NOMO-1 treated with DMSO at 0.1 percent for 48 hours (cell line): Measurements from ENCODE around the gene GABRG3.
"Not testable (repeated sequence)": the region's sequence is repeated elsewhere in the genome, so short reads cannot be mapped to it uniquely, and the experiment has no call there.

Experiments
- DNase-seq: peaks from one replicate; lab custom pipeline; 2025; ENCODE audit not compliant: unreplicated experiment; lab: John Stamatoyannopoulos, UW

The GABRG3 gene

GRCh38 chr15:27324886-27325615 lies 354.1 kb downstream of the GABRG3 start:
- DNase-seq, result no peak

GRCh38 chr15:27327467-27328025 lies 356.6 kb downstream of the GABRG3 start:
- no peak for DNase-seq

- no peak for DNase-seq
Observed at GRCh38 chr15:27328186-27328585, 357.2 kb downstream of the GABRG3 start.

GRCh38 chr15:27328608-27329007 lies 357.6 kb downstream of the GABRG3 start:
- no peak for DNase-seq

GRCh38 chr15:27330326-27330725 lies 359.3 kb downstream of the GABRG3 start:
- no peak for DNase-seq

- no peak for DNase-seq
Observed at GRCh38 chr15:27336676-27337075, 365.7 kb downstream of the GABRG3 start.

GRCh38 chr15:27339138-27339537 lies 368.2 kb downstream of the GABRG3 start:
- no peak for DNase-seq

- DNase-seq, result no peak
Observed at GRCh38 chr15:27341780-27342343, 370.9 kb downstream of the GABRG3 start.

GRCh38 chr15:27342991-27343390 lies 372.0 kb downstream of the GABRG3 start:
- DNase-seq, result no peak

GRCh38 chr15:27352136-27352535 lies 381.2 kb downstream of the GABRG3 start:
- DNase-seq, result no peak

- DNase-seq, result no peak
Observed at GRCh38 chr15:27353856-27354255, 382.9 kb downstream of the GABRG3 start.

- DNase-seq, result no peak
Observed at GRCh38 chr15:27358751-27359434, 387.9 kb downstream of the GABRG3 start.

GRCh38 chr15:27359586-27359985 lies 388.6 kb downstream of the GABRG3 start:
- DNase-seq, result no peak

GRCh38 chr15:27360316-27360715 lies 389.3 kb downstream of the GABRG3 start:
- DNase-seq, result no peak

- DNase-seq, result no peak
Observed at GRCh38 chr15:27361438-27361837, 390.5 kb downstream of the GABRG3 start.

GRCh38 chr15:27365456-27365855 lies 394.5 kb downstream of the GABRG3 start:
- DNase-seq, result no peak

GRCh38 chr15:27377391-27377790 lies 406.4 kb downstream of the GABRG3 start:
- not testable (repeated sequence) for DNase-seq

GRCh38 chr15:27382361-27383025 lies 411.5 kb downstream of the GABRG3 start:
- no peak for DNase-seq

- no peak for DNase-seq
Observed at GRCh38 chr15:27383726-27384125, 412.7 kb downstream of the GABRG3 start.

GRCh38 chr15:27392163-27392562 lies 421.2 kb downstream of the GABRG3 start:
- no peak for DNase-seq

GRCh38 chr15:27396521-27396920 lies 425.5 kb downstream of the GABRG3 start:
- no peak for DNase-seq
